ENCODE results near the gene KLF3. TPM values are rescaled to one million over a fixed set of nuclear protein-coding genes. Genes with fewer than 3 reads are reported as not detected.

The KLF3 gene
- total RNA-seq, 6 experiments from 2014 or later = 21.3 to 37.6 (median 26.8) TPM

- DNase-seq (peak in 1 of 3 donors; percentile 57), ATAC-seq (peak; percentile 10 to 49 (median 40))
- H3K36me3 ChIP-seq = no peaks in the 10 kb centered on the region
- H3K27ac ChIP-seq = peak overlapping the region; percentile 48 to 61 (median 49)
- intact Hi-C loops (cut with DNase I) = loop anchor here (5.0 to 10.0 kb wide), 4 partner anchors 100 to 490 kb away; no protein-coding TSS in a partner anchor
- H3K4me3 ChIP-seq = peak overlapping the region; percentile 1 to 44 (median 25)
- peaks cover 0 to 87% (median 42%) of the 10 kb centered on the region in 4 donors for H3K4me1 ChIP-seq
- no peaks in the 10 kb centered on the region for H3K27me3 ChIP-seq
- WGBS (ENCODE audit: insufficient coverage, low coverage, low lambda C conversion rate, missing lambda C conversion rate) = 5% methylated on average over 13 of the region's 13 CpGs
- no peak for TF ChIP-seq CTCF (IDR thresholded peaks at IDR 0.05)
- peak; percentile 62 for TF ChIP-seq POLR2A (IDR thresholded peaks at IDR 0.05)
- H3K9me3 ChIP-seq = no peaks in the 10 kb centered on the region
Observed at GRCh38 chr4:38674258-38675144, 10.5 kb downstream of the KLF3 start.

GRCh38 chr4:38675146-38676121 lies 11.4 kb downstream of the KLF3 start:
- DNase-seq (peak in 2 of 3 donors; percentile 53 to 79), ATAC-seq (peak; percentile 49 to 58 (median 51))
- Histone ChIP-seq H3K36me3 (peaks cover 0 to 9% (median 0%) of the 10 kb centered on the region in 4 donors), H3K4me1 (peaks cover 0 to 77% (median 37%) of the 10 kb centered on the region in 4 donors), H3K27me3 (no peaks in the 10 kb centered on the region), H3K9me3 (no peaks in the 10 kb centered on the region), H3K27ac (peak overlapping the region; percentile 34 to 61 (median 49)), H3K4me3 (peak overlapping the region in 2 of 3 donors; percentile 25 to 44)
- 4% methylated on average over 7 of the region's 7 CpGs for WGBS (ENCODE audit: insufficient coverage, low coverage, low lambda C conversion rate, missing lambda C conversion rate)
- intact Hi-C loops (cut with DNase I) = loop anchor here in 1 of 2 donors (10.0 kb wide), 3 partner anchors 101 to 491 kb away; no protein-coding TSS in a partner anchor
- TF ChIP-seq POLR2A (IDR thresholded peaks at IDR 0.05) = no peak
- peak; percentile 89 to 96 (median 93) for TF ChIP-seq CTCF (IDR thresholded peaks at IDR 0.05)

GRCh38 chr4:38676986-38677385 lies 13.0 kb downstream of the KLF3 start:
- Histone ChIP-seq H3K9me3 (no peaks in the 10 kb centered on the region), H3K4me3 (no peak overlapping the region), H3K27ac (no peak overlapping the region), H3K36me3 (peaks cover 0 to 23% (median 5%) of the 10 kb centered on the region in 4 donors), H3K27me3 (no peaks in the 10 kb centered on the region), H3K4me1 (peaks cover 0 to 62% (median 23%) of the 10 kb centered on the region in 4 donors)
- no peak for DNase-seq
- WGBS (ENCODE audit: insufficient coverage, low coverage, low lambda C conversion rate, missing lambda C conversion rate) = 81% methylated on average over 11 of the region's 12 CpGs
- intact Hi-C loops (cut with DNase I) = loop anchor here in 1 of 2 donors (10.0 kb wide), 3 partner anchors 102 to 492 kb away; no protein-coding TSS in a partner anchor
- TF ChIP-seq CTCF (IDR thresholded peaks at IDR 0.05) = no peak
- no peak for TF ChIP-seq POLR2A (IDR thresholded peaks at IDR 0.05)
- ATAC-seq = no peak

GRCh38 chr4:38677441-38677840 lies 13.4 kb downstream of the KLF3 start:
- no peaks in the 10 kb centered on the region for H3K9me3 ChIP-seq
- no peak for ATAC-seq
- intact Hi-C loops (cut with DNase I) = loop anchor here in 1 of 2 donors (10.0 kb wide), 3 partner anchors 103 to 493 kb away; no protein-coding TSS in a partner anchor
- H3K36me3 ChIP-seq = peaks cover 0 to 27% (median 7%) of the 10 kb centered on the region in 4 donors
- WGBS (ENCODE audit: insufficient coverage, low coverage, low lambda C conversion rate, missing lambda C conversion rate) = 78% methylated on average over 4 of the region's 6 CpGs
- no peak for DNase-seq
- peaks cover 0 to 60% (median 21%) of the 10 kb centered on the region in 4 donors for H3K4me1 ChIP-seq
- H3K4me3 ChIP-seq = no peak overlapping the region
- H3K27me3 ChIP-seq = no peaks in the 10 kb centered on the region
- TF ChIP-seq CTCF (IDR thresholded peaks at IDR 0.05) (no peak), POLR2A (IDR thresholded peaks at IDR 0.05) (no peak)
- no peak overlapping the region for H3K27ac ChIP-seq

All from right lobe of liver (tissue), 6 donors.